ENCODE measurements around the gene ITGAV.

Gene ITGAV

GRCh38 chr2:186717320-186718007 lies 127.6 kb downstream of the ITGAV start:
- no peaks in the 10 kb centered on the region for H3K36me3 Mint-ChIP-seq (ENCODE audit: low read depth)
- H3K27ac Mint-ChIP-seq: peak overlapping the region in 2 of 3 experiments; percentile 36 to 52
- H3K9me3 Mint-ChIP-seq: no peaks in the 10 kb centered on the region
- H3K4me3 Mint-ChIP-seq: no peak overlapping the region
- TF ChIP-seq CTCF (IDR thresholded peaks at IDR 0.05; ENCODE audit: unreplicated experiment in 3 of 3): no peak
- H3K4me1 Mint-ChIP-seq: peaks cover 45% of the 10 kb centered on the region
- no peaks in the 10 kb centered on the region for H3K27me3 Mint-ChIP-seq (ENCODE audit: low read depth)

- Mint-ChIP-seq H3K27ac (peak overlapping the region in 2 of 3 experiments; percentile 9 to 52), H3K36me3 (ENCODE audit: low read depth) (no peaks in the 10 kb centered on the region), H3K4me3 (no peak overlapping the region), H3K9me3 (no peaks in the 10 kb centered on the region), H3K27me3 (ENCODE audit: low read depth) (no peaks in the 10 kb centered on the region), H3K4me1 (peaks cover 46% of the 10 kb centered on the region)
- TF ChIP-seq CTCF (IDR thresholded peaks at IDR 0.05; ENCODE audit: unreplicated experiment in 3 of 3): no peak
Observed at GRCh38 chr2:186718122-186718521, 128.3 kb downstream of the ITGAV start.

GRCh38 chr2:186718903-186719302 lies 129.0 kb downstream of the ITGAV start:
- Mint-ChIP-seq H3K9me3 (no peaks in the 10 kb centered on the region), H3K4me3 (no peak overlapping the region), H3K36me3 (ENCODE audit: low read depth) (no peaks in the 10 kb centered on the region), H3K27ac (peak overlapping the region; percentile 37 to 52 (median 44)), H3K27me3 (ENCODE audit: low read depth) (no peaks in the 10 kb centered on the region), H3K4me1 (peaks cover 44% of the 10 kb centered on the region)
- no peak for TF ChIP-seq CTCF (IDR thresholded peaks at IDR 0.05; ENCODE audit: unreplicated experiment in 3 of 3)

- Mint-ChIP-seq H3K27me3 (ENCODE audit: low read depth) (no peaks in the 10 kb centered on the region), H3K9me3 (no peaks in the 10 kb centered on the region), H3K4me1 (peaks cover 34% of the 10 kb centered on the region), H3K4me3 (no peak overlapping the region), H3K36me3 (ENCODE audit: low read depth) (no peaks in the 10 kb centered on the region), H3K27ac (peak overlapping the region in 1 of 3 experiments; percentile 73)
- no peak for TF ChIP-seq CTCF (IDR thresholded peaks at IDR 0.05; ENCODE audit: unreplicated experiment in 3 of 3)
Observed at GRCh38 chr2:186721956-186722355, 132.1 kb downstream of the ITGAV start.

GRCh38 chr2:186724736-186725135 lies 134.9 kb downstream of the ITGAV start:
- Mint-ChIP-seq H3K27me3 (ENCODE audit: low read depth) (no peaks in the 10 kb centered on the region), H3K4me3 (no peak overlapping the region), H3K36me3 (ENCODE audit: low read depth) (no peaks in the 10 kb centered on the region), H3K9me3 (no peaks in the 10 kb centered on the region), H3K4me1 (peaks cover 11% of the 10 kb centered on the region), H3K27ac (peak overlapping the region in 1 of 3 experiments; percentile 5)
- no peak for TF ChIP-seq CTCF (IDR thresholded peaks at IDR 0.05; ENCODE audit: unreplicated experiment in 3 of 3)

- H3K27ac Mint-ChIP-seq: no peak overlapping the region
- H3K36me3 Mint-ChIP-seq (ENCODE audit: low read depth): no peaks in the 10 kb centered on the region
- H3K4me1 Mint-ChIP-seq: peaks cover 11% of the 10 kb centered on the region
- no peaks in the 10 kb centered on the region for H3K9me3 Mint-ChIP-seq
- no peak for TF ChIP-seq CTCF (IDR thresholded peaks at IDR 0.05; ENCODE audit: unreplicated experiment in 3 of 3)
- no peak overlapping the region for H3K4me3 Mint-ChIP-seq
- H3K27me3 Mint-ChIP-seq (ENCODE audit: low read depth): no peaks in the 10 kb centered on the region
Observed at GRCh38 chr2:186725783-186726182, 135.9 kb downstream of the ITGAV start.
